ENCODE results near the gene GHRHR. TPM values are rescaled to one million over a fixed set of nuclear protein-coding genes. Genes with fewer than 3 reads are reported as not detected.

Gene GHRHR
- total and polyA plus RNA-seq, 4 donors = 0.38 to 0.77 (median 0.77) TPM; not detected in 1

- ATAC-seq (ENCODE audit: insufficient read depth, low FRiP score) (no peak), DNase-seq (no peak)
- Histone ChIP-seq H3K9ac (ENCODE audit: insufficient read depth in 1 of 2, low read length in 2 of 2) (no peak overlapping the region), H3K27ac (ENCODE audit: low read depth in 1 of 2, low read length in 1 of 2) (no peak overlapping the region), H3K9me3 (ENCODE audit: control insufficient read depth in 4 of 4, insufficient read depth in 3 of 4, low read length in 3 of 4) (no peaks in the 10 kb centered on the region), H3K4me3 (no peak overlapping the region), H3K27me3 (ENCODE audit: control insufficient read depth in 3 of 3, insufficient read depth in 3 of 3, low read length in 2 of 3) (peaks cover 0 to 2% (median 0%) of the 10 kb centered on the region in 3 donors), H3K4me1 (ENCODE audit: control insufficient read depth in 5 of 5, insufficient read depth in 5 of 5, low read length in 5 of 5) (peaks cover 0 to 22% (median 0%) of the 10 kb centered on the region in 5 donors), H3K36me3 (ENCODE audit: control insufficient read depth in 4 of 4, insufficient read depth in 4 of 4, low read length in 4 of 4) (no peaks in the 10 kb centered on the region)
- WGBS, 2 donors = 91 to 94% methylated on average over 1 of the region's 1 CpG
- TF ChIP-seq, protein P1, sequence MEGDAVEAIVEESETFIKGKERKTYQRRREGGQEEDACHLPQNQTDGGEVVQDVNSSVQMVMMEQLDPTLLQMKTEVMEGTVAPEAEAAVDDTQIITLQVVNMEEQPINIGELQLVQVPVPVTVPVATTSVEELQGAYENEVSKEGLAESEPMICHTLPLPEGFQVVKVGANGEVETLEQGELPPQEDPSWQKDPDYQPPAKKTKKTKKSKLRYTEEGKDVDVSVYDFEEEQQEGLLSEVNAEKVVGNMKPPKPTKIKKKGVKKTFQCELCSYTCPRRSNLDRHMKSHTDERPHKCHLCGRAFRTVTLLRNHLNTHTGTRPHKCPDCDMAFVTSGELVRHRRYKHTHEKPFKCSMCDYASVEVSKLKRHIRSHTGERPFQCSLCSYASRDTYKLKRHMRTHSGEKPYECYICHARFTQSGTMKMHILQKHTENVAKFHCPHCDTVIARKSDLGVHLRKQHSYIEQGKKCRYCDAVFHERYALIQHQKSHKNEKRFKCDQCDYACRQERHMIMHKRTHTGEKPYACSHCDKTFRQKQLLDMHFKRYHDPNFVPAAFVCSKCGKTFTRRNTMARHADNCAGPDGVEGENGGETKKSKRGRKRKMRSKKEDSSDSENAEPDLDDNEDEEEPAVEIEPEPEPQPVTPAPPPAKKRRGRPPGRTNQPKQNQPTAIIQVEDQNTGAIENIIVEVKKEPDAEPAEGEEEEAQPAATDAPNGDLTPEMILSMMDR (IDR thresholded peaks at IDR 0.05; ENCODE audit: control extremely low read depth, extremely low read depth) = no peak
These were observed 5.8 kb downstream of the GHRHR start for GRCh38 chr7:30969604-30969970.

GRCh38 chr7:30970074-30970473 lies 6.3 kb downstream of the GHRHR start:
- Histone ChIP-seq H3K27ac (ENCODE audit: low read depth in 1 of 2, low read length in 1 of 2) (no peak overlapping the region), H3K36me3 (ENCODE audit: control insufficient read depth in 4 of 4, insufficient read depth in 4 of 4, low read length in 4 of 4) (no peaks in the 10 kb centered on the region), H3K9ac (ENCODE audit: insufficient read depth in 1 of 2, low read length in 2 of 2) (no peak overlapping the region), H3K27me3 (ENCODE audit: control insufficient read depth in 3 of 3, insufficient read depth in 3 of 3, low read length in 2 of 3) (peaks cover 0 to 2% (median 0%) of the 10 kb centered on the region in 3 donors), H3K4me1 (ENCODE audit: control insufficient read depth in 5 of 5, insufficient read depth in 5 of 5, low read length in 5 of 5) (peaks cover 0 to 24% (median 0%) of the 10 kb centered on the region in 5 donors), H3K9me3 (ENCODE audit: control insufficient read depth in 4 of 4, insufficient read depth in 3 of 4, low read length in 3 of 4) (no peaks in the 10 kb centered on the region), H3K4me3 (no peak overlapping the region)
- TF ChIP-seq, protein P1 (IDR thresholded peaks at IDR 0.05; ENCODE audit: control extremely low read depth, extremely low read depth) = no peak
- ATAC-seq (ENCODE audit: insufficient read depth, low FRiP score) (no peak), DNase-seq (no peak)
- WGBS, 2 donors = 90 to 92% methylated on average over 5 of the region's 5 CpGs

GRCh38 chr7:30970594-30971094 lies 6.9 kb downstream of the GHRHR start:
- ATAC-seq (ENCODE audit: insufficient read depth, low FRiP score) (no peak), DNase-seq (no peak)

More at GRCh38 chr7:30970594-30971094, 6.9 kb downstream of the GHRHR start:
- H3K4me1 ChIP-seq (ENCODE audit: control insufficient read depth in 5 of 5, insufficient read depth in 5 of 5, low read length in 5 of 5) = peaks cover 0 to 24% (median 0%) of the 10 kb centered on the region in 5 donors
- H3K9me3 ChIP-seq (ENCODE audit: control insufficient read depth in 4 of 4, insufficient read depth in 3 of 4, low read length in 3 of 4) = no peaks in the 10 kb centered on the region
- H3K36me3 ChIP-seq (ENCODE audit: control insufficient read depth in 4 of 4, insufficient read depth in 4 of 4, low read length in 4 of 4) = no peaks in the 10 kb centered on the region
- 50 to 51% methylated on average over 6 of the region's 6 CpGs for WGBS, 2 donors
- no peak overlapping the region for H3K9ac ChIP-seq (ENCODE audit: insufficient read depth in 1 of 2, low read length in 2 of 2)
- peaks cover 0 to 2% (median 0%) of the 10 kb centered on the region in 3 donors for H3K27me3 ChIP-seq (ENCODE audit: control insufficient read depth in 3 of 3, insufficient read depth in 3 of 3, low read length in 2 of 3)
- no peak overlapping the region for H3K4me3 ChIP-seq
- TF ChIP-seq, protein P1 (IDR thresholded peaks at IDR 0.05; ENCODE audit: control extremely low read depth, extremely low read depth) = no peak
- no peak overlapping the region for H3K27ac ChIP-seq (ENCODE audit: low read depth in 1 of 2, low read length in 1 of 2)

Data from lung (tissue), 12 donors.